Measurements from ENCODE around the gene ANKDD1A.

- TF ChIP-seq CTCF (IDR thresholded peaks at IDR 0.05; ENCODE audit: poor library complexity) (no peak), EZH2phosphoT487 (IDR thresholded peaks at IDR 0.05; ENCODE audit: low read depth, severe bottlenecking, unreplicated experiment) (no peak), EZH2 (IDR thresholded peaks at IDR 0.05; ENCODE audit: borderline replicate concordance) (no peak)
Measured at GRCh38 chr15:64870353-64870752, 41.3 kb upstream of the ANKDD1A start.

Measured in hepatocyte (in vitro differentiated cells).